HG03521 (cell line): Measurements from ENCODE around the gene FBXO2.

Experiments
- ATAC-seq: cut with Tn5 transposase; IDR thresholded peaks from one replicate; pipeline ENCODE4 v1.9.1; 2021; ENCODE audit warnings: mild to moderate bottlenecking, moderate library complexity; ENCODE audit not compliant: unreplicated experiment

Gene FBXO2

DNA sequence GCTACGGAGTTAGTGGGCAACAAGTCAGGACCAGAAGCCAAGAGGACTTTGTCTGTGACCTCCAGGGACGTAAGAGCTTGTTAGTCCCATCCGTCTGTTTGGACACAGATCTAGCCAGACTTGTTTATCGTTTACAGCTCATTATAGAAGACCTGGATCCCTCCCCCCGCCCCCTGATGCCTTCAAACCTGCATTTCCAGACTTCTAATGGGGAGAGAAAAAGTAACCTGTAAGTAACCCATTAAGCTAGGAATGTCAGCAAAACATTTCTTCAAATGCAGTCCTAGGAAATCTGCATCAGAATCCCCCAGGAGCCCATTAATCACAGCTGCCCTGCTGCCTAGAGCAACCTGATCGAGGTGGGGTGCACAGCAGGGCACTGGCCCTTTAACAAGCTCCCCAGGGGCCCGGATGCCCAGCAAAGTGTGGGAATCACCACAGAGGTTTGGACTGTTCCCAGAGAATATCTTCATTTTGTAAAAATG, 28.1 kb upstream of the FBXO2 start:
- no peak for ATAC-seq

DNA sequence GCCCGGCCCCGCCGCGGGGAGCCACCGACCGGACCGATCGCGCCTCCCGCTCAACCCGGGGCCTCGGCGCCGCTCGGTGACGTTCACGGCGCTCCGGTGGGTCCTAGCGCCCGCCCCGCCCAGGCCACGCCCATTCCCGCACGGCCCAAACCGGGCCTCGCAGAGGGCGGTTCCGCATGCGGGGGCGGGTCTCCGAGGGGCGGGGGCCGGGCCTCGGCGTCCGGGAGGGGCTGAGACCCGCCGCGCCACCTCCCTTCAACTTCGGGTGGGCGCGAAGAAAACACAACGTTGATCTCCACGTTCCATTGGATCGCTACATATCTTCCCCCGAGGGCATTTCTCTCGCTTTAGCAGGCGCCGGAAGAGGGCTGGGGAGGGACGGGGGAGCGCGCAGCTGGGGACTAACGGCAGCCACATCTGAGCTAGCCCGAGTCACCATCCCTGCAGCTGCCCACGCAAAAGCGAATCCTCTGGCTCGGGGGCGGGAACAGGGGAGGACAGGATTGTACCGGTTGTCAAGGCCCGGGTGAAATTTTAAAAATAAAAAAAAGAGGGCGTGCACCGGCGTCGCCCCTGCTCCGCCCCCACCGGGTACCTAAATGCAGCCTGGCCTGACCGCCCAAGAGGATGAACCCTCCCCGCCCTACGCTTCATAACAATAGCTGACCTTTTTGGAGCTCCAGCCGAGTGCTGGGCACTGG, 27.0 kb upstream of the FBXO2 start, which contains the start of gene MAD2L2:
MAD2L2 (minus strand) TSS at position 78 of the 701 bp plus-strand sequence. CDS start 547 bp downstream, outside the sequence.
- peak; percentile 80 for ATAC-seq

DNA sequence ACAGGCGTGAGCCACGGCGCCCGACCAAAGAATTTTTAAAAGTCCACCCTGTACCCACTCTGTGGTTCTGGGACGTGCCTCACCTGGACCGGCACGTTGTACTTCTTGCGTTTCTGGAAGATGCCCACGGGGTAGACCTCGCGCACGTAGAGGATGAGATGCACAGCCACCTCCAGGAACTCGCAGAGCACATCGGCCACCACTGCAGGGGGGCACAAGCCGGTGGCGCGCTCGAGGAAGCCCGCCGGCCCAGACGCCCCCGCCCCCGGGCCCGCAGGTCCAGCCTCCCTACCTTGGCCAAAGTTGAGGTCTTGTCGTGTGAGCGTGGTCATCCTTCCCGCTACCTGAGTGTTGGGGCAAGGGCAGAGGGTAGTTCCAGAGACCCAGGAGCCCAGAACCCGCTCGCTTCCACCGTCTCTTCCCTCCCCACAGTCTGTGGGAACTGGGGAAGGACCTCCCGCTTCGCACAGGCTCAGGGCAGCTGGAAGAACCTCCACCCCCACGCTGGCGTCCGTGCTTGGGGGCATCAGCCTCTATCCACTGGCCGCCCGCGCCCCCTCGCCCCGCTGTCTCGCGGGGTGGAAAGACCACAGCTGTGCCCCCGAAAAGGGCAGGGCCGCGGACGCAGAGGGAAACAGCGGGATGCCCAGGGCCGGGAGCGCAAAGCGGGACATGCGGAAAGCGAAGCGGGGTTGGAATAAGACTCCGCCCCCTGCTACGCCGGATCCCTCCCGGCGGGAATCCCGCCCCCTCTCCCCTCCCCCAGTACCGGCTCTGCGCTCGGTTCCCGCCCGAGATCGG, 26.2 kb upstream of the FBXO2 start:
- peak; percentile 1 for ATAC-seq

DNA sequence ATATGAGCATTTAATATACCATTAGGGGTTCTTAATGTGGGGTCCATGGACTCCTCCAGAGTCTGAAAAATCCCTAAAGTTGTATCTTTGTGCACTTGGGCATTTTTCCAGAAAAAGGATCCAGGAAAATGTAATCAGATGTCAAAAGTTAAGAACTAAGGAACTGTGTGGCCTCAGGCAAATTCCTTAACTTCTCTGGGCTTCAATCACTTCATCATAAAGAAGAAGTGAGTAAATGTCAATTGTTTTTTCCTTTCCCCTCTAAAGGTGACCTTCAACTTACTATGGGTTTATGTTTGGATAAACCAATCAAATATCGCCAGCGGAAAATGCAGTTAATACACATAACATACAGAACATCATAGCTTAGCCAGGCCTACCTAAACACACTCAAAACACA, 24.2 kb upstream of the FBXO2 start:
- no peak for ATAC-seq

DNA sequence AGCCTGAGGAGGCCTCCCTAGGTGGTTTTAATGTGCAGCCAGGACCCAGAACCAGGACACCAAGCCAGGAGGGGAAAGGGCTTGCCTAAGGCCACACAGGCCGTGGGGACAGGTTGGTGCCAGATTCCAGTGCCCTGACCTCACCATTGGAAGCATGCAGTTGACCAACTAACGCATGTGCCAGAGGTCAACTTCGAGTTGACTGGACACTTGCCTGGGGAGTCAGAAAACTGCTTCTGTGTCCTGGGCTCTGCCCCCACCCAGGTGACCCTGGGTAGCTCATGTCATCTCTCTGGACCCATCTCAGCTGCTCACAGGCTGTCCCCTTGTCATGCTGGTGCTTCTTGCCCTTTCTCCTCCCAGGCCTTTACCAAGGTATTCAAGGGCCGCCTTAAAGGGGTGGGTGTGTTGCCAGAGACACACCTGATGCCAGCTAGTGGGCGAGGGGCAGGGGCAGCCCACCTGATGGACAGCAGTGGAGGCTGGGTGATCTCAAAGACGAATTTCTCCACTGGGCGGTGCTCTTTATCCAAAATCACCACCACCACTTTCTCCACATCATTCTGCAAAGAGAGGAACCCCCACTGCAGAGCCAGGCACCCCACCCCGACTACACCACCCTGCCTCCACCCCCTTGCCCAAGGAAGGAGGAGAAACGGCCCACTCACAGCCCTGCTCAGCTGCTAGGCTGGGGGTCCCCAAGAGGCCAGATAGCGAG, 22.3 kb upstream of the FBXO2 start:
- ATAC-seq, result no peak

DNA sequence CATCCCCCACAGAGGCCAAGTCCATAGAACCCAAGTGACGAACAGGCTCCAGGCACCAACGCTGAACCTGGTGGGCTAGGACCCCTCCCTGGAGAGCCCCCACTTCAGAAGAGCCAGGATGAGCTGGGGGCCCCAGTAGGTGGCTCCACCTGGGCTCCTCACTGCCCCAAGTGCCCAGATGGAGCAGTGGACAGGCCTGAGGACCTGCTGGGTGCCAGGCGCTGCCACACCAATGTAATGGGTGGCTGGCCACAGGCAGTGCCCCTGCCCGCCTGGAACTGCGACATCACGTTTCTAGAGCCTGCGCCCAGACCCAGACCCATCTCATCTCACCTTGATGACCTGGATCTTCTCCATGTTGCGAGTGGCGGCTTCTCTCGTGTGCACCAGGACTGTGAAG, 21.1 kb upstream of the FBXO2 start:
- no peak for ATAC-seq

DNA sequence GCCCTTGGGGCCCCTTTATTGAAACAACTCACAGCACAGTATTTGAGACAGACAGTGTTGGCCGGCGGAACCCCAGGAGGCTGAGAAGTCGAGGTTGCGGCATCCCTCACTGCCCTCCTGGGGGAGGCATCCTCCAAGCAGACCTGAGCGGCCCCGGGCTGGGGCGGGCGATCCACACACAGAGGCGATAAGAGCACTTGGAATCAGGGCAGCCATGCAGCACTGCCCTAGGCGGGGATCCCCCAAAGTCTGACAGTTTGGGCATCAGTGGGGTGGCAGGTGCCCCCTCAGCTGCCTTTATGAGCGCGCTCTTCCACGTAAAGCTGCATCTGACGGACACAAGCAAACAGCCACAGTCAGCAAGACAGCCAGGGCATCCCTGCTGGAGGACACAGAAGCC, 20.3 kb upstream of the FBXO2 start:
- no peak for ATAC-seq

DNA sequence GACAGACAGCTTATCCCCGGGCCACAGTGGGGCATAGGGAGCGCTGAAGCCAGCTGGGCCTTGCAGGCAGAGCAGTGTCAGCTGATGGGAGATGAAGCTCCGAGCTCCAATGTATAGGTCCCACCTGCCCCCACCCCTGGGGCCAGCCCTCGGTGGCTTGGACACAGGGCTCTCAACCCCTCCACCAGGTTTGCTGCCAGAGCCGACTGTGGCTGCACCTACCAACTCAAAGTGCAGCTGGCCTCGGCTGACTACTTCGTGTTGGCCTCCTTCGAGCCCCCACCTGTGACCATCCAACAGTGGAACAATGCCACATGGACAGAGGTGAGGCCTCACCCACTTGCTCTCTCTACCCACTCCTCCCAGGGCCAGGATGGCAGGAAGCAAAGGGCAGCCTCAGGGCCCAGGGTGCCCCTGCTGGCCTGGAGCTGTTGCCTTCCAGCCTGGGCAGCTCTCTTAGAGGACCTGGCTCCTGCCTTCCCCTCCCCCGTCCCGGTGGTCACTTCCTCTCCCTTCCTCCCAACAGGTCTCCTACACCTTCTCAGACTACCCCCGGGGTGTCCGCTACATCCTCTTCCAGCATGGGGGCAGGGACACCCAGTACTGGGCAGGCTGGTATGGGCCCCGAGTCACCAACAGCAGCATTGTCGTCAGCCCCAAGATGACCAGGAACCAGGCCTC, 19.0 kb upstream of the FBXO2 start:
- ATAC-seq, result no peak

DNA sequence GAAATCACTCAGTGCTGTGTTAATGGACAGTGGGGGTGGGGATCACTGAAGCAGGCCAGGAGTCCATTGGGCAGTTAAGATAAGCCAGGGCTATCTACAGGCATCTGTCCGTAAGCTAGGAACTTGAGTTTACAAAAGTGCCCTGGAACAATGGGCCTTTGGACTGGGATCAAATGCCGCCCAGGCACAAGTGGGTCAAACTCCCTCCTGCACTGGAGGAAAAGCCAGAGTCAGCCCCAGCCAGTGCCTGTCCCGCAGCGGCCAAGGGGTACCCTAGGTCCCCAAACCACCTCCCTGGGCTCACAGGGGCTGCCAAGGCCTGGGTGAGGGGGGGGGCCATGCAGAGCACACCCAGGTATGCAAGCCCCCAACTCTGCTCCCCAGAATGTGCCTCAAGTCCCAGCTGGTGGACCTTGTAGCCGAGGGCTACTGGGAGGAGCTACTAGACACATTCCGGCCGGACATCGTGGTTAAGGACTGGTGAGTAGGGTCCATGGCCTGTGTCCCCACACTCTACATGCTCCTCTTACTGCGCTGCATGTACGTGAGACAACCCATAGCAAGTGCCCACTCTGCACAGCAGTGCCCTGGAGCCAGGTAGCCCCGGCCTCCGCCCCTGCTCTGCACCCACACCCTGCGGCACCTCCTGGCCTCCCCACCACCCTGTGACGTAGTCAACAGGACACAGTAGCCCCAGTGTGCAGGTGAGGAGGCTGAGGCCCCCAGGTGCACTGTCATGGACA, 17.5 kb upstream of the FBXO2 start:
- ATAC-seq, result no peak

DNA sequence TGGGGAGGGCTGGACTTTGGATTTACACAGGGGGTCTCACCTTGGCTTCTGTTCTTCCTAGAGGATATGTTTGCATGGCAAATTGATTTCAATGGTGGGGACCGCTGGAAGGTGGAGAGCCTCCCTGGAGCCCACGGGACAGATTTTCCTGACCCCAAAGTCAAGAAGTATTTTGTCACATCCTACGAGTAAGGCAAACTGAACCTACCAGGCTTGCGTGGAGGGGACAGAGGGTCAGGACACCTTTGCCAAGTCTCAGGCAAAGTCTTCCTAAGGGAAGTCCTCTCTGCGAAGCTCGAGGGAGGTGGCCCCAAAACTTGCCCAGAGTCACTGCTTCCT, 16.9 kb upstream of the FBXO2 start:
- ATAC-seq, result no peak

DNA sequence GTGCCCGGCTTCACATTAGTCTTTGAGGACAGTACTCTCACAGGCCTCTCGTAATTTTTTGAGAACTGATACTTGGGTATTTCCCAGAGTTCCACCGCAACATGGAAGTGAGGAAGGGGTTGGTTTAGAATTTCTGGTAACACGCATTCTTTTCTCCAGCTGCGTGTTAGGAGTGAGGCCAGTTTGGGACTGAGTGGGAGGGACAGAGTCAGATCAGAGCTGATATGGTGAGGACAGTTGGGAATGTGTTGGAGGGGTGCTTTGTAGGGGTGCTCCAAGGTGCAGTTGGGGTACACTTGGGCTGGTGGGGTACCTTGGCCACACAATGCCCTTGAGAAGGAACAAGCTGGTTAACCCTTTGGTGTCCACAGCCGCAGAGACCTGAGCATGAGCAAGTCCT, 16.5 kb upstream of the FBXO2 start:
- no peak for ATAC-seq

DNA sequence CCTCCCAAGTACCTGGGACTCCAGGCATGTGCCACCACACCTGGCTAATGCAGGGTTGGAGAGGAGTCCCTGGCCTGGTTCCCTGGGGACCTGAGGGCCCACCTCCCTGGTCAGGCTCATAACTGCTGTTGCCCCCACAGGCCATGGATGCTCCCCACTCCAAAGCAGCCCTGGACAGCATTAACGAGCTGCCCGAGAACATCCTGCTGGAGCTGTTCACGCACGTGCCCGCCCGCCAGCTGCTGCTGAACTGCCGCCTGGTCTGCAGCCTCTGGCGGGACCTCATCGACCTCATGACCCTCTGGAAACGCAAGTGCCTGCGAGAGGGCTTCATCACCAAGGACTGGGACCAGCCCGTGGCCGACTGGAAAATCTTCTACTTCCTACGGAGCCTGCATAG, 14.3 kb upstream of the FBXO2 start:
- no peak for ATAC-seq

DNA sequence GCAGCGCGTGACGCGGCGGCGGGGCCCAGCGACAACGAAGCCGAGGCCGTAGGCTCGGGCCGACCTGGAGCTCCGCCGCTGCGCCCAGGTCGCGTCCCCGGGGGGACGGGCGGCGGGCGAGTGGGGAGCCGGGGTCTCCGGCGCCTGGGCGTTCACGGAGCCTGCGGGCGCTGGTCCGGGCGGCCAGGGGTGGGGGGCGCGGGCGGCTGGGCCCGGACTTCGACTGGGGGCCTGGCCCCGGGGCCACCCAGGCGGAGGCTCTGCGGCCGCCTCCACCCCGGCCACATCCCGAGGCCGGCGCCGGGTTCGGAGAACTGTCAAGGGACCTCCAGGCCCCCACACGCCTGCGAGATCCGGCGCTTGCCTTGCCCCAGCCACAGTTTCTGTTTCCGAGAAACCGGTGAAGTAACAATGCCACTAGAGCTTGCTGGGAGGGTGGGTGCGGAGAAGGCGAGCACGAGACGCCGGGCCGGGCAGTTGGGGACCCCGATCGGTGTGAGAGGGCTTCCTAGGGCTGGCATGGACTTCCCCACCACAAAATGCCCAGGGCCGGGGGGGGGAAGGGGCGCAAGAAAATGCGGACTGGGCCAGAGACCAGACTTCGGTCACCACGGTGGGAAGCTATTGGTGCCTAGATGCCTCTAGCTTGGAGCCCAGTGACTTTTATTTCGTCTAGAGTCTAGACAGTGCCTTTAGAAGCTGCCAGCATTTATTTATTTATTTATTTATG, 10.3 kb upstream of the FBXO2 start:
- peak; percentile 46 for ATAC-seq

DNA sequence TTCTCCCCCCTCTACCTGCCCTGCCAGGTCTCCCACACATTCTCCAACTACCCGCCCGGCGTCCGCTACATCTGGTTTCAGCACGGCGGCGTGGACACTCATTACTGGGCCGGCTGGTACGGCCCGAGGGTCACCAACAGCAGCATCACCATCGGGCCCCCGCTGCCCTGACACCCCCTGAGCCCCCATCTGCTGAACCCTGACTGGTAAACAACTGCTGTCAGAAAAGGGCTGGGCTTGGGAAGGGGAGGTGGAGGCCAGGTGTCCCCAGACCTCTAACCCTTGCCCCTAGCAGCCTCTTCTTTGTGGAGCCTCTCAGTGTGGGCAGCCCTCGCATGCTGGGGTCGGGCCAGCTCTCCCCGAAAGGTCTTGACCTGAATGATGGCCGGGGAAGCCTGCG, 6.9 kb upstream of the FBXO2 start:
- ATAC-seq, result no peak

DNA sequence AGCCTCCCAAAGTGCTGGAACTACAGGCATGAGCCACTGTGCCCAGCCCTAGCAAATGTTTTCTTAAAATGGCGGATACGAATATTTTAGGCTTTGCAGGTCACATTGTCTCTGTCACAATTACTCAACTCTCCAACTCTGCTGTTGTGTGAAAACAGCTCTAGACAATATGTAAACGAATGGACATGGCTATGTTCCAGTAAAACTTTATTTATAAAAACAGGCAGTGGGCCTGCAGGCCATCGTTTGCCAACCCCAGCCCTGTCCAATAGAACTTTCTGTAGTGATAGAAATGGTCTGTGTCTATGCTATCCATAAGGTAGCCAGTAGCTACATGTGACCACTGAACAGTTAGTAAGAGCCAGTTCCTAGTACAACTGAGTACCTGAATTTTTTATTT, 5.5 kb upstream of the FBXO2 start:
- no peak for ATAC-seq

DNA sequence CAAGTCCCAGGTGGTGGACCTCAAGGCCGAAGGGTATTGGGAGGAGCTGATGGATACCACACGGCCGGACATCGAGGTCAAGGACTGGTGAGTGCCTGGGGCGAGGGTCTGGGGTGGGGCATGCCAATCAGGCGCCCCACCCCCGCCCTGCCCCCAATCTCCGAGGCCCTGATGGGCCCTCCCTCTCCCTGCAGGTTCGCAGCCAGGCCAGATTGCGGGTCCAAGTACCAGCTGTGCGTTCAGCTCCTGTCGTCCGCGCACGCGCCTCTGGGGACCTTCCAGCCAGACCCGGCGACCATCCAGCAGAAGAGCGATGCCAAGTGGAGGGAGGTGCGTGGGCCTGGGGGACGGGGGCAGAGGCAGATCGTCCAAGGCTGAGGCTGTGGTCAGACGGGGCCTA, 4.3 kb upstream of the FBXO2 start:
- ATAC-seq, result no peak

DNA sequence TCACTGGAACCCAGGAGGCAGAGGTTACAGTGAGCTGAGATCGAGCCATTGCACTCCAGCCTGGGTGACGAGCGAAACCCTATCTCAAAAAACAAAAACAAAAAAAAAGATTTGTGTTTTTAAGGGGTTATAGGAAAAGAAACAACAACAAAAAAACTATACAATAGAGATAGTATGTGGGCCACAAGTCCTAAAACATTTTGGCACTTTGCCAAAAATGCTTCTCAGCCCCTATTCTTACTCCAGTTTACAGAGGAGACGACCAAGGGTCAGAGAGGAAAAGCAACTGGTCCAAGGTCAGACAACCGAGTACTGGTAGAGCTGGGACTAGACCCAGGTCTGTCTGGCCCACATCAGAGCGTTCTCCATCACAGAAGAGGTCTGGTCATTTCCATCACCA, 3.4 kb upstream of the FBXO2 start:
- no peak for ATAC-seq

DNA sequence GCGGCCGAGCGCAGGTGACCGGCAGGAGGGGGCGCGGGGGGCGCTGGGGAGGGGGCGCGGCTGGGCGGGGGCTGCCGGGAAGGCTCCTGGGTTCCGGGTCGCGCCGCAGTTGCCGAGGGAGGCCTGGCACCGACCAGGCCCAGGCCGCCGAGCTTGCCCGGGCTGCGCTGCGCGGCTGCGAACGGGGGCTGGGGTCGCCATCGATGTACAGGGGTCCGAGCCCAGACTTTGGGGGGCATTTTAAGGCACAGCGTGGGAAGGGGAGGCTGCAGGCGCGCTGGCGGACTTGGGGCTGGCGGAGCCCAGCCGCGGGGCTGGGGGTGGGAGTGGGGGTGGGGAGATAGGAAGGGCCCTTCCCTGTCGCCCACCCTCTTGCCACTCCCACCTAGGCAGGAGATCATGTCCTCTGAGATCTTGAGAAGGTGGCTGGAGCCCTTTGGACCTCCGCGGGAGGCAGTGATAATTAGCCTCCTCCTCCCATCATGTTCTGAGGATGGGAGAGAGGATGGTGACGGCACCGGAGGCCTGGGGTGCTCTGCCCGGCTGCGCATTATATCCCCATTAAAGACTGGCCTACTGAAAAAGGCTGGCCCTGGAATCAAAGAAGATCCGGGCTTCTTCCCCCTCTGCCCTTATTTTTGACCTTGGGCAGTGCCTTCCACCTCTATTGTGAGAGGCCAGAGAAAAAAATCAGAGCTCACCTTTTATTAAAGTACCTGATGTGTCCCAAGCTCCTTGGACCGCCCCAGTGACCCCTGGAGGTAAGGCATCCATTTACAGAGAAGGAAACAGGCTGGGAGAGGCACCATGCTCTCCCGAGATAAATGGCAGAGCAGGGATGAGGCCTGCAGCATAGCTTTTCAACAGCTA, 945 bp upstream of the FBXO2 start:
- ATAC-seq, result peak; percentile 21

DNA sequence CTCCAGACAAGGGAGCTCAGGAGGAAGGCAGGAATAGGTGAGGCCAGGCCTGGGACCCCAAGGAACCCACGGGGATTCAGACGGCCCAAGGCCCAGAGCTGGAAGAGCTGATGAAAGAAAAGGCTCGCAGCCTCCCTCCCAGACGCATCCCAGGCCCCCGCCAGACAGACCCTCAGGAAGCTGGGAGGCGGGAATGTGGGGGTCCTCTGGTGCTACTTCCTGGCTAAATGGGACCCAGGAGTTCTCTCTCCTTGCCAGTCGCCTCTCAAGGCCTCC, 430 bp downstream of the FBXO2 start:
- ATAC-seq, result no peak
